GM20431 (cell line): Measurements from ENCODE around the gene HPSE2.

Experiments used
- in situ Hi-C: fragments of 300-500 bp; cut with MseI, MboI; formaldehyde crosslinking; loops from one replicate; pipeline ENCODE4 v1.15.0; 2020; ENCODE audit warnings: low sequenced_read_pairs; ENCODE audit not compliant: unreplicated experiment

Gene HPSE2

GRCh38 chr10:98758463-98758862 is 477.2 kb downstream of the HPSE2 start:
- in situ Hi-C loops, result no loop called here

DNA sequence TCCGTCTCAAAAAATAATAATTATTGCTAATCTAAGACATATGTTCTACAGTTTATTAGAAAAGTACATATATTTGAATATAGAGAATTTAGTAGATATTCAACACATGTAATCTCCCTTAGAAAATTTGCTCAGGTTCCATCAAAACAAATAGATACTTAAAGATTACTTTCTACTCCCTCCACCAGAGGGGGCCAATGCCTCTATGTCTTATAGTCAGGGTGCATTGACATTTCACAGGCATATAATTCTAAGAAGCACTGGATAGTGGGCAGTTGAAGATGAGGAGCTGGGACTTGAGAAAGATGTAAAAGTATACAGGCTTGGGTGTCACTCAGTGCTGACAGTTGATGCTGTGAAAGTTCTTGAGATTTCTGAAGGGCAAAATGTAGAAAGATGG is 487.4 kb downstream of the HPSE2 start:
- in situ Hi-C loops, result no loop called here

DNA sequence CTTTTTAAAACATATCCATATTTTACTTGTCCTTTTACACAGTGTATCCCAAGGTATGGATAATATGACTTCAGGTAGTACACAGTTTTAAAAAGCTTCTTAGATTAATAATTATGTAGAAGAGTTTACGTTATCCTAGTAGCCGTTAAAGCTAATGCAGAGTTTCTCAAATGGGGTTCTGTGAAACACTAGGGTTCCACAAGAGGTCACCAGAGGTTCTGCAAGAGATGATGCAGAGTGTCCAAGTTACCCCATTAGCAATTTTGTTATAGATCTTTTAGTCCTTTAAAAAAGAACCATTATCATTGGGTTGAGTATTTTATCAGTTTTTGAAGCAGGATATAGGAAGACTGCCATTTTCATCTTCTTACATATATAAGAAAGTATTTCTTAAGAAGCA is 490.0 kb downstream of the HPSE2 start:
- in situ Hi-C loops, result no loop called here

- in situ Hi-C loops, result no loop called here
These were observed 515.1 kb downstream of the HPSE2 start for GRCh38 chr10:98720551-98720950.

DNA sequence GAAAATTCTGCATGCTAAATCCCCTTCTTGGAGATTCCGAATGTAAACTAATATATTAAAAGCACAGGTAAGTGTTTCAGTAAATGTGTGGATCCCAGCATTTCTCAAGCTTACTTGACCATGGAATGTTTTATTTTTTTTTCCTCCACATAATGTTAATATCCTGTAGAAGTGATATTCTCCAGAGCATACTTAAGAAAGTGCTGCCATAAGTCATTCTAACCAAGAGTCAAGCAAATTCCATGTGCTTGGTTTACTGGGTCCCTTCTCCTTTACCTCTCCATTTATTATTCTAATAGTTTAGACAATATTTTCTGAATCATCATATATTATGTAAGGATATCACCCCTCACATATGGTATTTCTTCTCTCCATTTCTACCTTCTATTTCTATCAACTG is 522.1 kb downstream of the HPSE2 start:
- in situ Hi-C loops, result no loop called here

DNA sequence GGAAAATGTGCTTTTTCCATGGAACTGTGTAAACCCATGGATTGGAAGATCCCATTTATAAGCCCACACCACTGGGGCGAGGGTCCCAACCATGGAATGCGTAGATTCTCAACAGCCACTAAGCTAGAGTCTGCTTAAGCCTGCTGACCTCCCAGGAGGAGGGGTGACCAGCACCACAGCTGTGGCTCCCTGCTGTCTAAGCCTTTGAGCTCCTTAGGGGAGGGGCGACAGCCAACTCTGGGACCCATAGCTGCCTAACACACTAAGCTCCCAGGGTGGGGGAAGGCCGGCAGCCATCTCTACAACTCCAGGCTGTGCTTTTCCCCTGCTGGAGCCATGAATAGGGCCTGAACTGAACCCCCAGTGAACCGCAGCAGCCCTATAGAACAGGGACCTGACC is 539.1 kb downstream of the HPSE2 start:
- in situ Hi-C loops, result no loop called here

- in situ Hi-C loops, result no loop called here
These were observed 540.8 kb downstream of the HPSE2 start for GRCh38 chr10:98694883-98695282.

DNA sequence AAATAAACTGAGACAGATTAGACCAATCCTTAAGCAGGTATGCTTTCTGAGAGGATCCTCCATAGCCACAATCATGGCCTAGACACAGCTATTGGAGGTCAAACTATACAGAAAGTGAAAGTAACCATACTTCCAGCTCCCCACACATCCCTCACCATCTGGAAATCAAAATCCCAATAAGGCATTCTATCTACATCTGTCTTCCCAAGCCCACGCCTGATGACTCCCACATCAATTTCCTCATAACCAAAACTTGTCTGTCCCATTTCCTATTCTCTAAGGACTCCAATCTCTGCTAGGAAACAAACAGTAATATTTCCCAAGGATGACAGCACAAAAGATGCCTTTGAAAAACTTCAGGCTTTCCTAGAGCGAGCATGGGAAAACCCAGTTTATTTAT is 541.6 kb downstream of the HPSE2 start:
- in situ Hi-C loops, result no loop called here

- in situ Hi-C loops, result no loop called here
These were observed 548.0 kb downstream of the HPSE2 start for GRCh38 chr10:98687685-98688084.

- in situ Hi-C loops, result no loop called here
These were observed 551.4 kb downstream of the HPSE2 start for GRCh38 chr10:98684019-98684899.

GRCh38 chr10:98676895-98677294 is 558.8 kb downstream of the HPSE2 start:
- in situ Hi-C loops, result no loop called here

DNA sequence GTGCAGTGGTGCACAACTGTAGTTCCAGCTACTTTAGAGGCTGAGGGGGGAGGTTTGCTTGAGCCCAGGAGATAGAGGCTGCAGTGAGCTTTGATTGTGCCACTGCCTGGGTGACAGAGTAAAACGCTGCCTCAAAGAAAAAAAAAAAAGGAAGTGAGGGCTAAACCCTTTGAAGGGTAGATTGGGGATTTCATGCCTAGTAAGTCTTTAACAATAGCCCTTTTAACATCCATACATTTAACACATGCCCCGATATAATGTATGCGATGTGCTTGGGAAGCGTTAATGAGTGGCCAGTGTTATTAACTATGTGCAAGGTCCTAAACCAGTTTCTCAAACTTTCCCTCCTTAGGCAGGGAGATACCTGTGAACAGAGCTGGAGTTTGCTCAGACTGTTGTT is 559.8 kb downstream of the HPSE2 start:
- in situ Hi-C loops, result no loop called here

GRCh38 chr10:98673171-98673782 is 562.4 kb downstream of the HPSE2 start:
- in situ Hi-C loops, result no loop called here

DNA sequence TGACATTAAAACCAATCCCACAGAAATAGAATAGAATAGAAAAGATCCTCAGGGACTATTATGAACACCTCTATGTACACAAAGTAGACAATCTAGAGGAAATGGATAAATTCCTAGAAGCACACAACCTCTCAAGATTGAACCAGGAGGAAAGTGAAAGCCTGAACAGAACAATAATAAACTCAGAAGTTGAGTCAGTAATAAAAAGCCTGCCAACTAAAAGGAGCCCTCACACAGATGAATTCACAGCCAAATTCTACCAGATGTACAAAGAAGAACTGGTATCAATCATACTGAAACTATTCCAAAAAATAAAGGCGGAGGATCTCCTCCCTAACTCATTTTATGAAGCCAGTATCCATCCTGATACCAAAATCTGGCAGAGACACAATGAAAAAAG is 568.6 kb downstream of the HPSE2 start:
- in situ Hi-C loops, result loop anchor here (10.0 kb wide), 1 partner anchor 202 kb away; no protein-coding TSS in a partner anchor

- in situ Hi-C loops, result loop anchor here (10.0 kb wide), 1 partner anchor 201 kb away; no protein-coding TSS in a partner anchor
These were observed 569.4 kb downstream of the HPSE2 start for GRCh38 chr10:98666276-98666675.

DNA sequence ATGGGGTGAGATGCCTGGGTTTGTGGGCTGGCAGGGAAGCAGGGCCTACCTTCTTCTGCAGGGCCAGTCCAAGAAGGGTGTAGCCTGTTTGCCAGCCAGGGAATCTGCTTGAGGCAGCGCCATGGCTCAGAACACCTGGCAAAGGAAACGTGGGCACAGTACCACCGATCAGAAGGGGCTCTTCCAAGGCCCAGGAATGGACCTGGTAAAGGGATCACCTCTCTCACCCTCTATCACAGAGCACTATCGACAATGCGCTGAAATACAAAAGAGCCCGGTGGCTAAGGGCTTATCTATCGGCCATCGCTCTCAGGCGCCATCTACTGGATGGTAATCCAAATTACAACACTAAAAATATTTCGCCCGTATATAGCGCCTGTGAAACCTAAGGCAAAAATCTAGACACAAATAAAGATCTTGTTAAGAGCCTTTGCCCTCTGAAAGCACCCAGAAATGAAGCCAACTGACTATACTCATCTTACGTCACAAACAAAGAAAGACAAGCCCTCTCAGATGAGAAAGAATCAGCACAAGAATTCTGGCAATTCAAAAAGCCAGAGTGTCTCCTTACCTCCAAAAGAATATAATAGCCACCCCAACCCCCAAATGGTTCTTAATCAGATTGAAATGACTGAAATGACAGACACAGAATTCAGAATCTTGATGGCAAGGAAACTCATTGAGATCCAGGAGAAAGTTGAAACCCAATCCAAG is 571.2 kb downstream of the HPSE2 start:
- in situ Hi-C loops, result loop anchor here (10.0 kb wide), 1 partner anchor 200 kb away; no protein-coding TSS in a partner anchor

DNA sequence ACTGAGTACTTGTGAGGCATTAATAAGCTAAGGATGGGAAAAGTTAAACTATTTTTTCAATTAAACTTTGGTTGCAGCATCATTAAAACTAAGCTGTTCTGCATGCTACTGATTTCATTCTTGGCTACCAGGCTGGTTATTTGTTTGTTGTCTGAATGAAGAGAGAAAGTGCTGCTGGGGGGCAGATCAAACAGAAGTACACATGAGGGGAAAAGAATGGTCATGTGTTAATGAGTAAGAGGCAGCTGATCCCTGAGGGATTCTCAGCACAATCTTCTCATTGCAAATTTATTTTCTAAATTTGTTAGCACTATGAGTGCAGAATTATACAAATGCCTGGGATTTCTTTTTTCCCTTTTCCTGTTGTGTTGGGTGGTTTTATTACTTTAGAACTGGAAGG is 575.7 kb downstream of the HPSE2 start:
- in situ Hi-C loops, result loop anchor here (10.0 kb wide), 1 partner anchor 195 kb away; no protein-coding TSS in a partner anchor

- in situ Hi-C loops, result no loop called here
These were observed 580.2 kb downstream of the HPSE2 start for GRCh38 chr10:98655492-98655891.

DNA sequence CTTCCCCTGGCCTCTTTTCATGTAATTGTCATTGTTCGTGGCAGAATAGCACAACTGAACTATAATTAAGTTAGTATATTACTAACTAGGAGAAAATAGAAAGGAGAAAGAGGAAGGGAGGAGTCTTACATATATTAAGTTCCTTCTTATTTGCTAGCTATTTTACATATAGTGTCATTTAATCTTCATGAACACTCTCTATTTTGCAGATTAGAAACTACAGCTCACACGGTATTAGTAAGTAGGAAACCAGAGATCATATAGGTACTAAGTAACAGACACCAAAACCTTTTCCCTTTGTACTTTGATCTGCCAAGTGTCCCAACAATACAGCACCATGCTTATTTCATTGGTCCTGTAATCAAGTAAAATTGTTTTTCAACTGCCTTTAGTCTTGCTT is 586.5 kb downstream of the HPSE2 start:
- in situ Hi-C loops, result no loop called here

DNA sequence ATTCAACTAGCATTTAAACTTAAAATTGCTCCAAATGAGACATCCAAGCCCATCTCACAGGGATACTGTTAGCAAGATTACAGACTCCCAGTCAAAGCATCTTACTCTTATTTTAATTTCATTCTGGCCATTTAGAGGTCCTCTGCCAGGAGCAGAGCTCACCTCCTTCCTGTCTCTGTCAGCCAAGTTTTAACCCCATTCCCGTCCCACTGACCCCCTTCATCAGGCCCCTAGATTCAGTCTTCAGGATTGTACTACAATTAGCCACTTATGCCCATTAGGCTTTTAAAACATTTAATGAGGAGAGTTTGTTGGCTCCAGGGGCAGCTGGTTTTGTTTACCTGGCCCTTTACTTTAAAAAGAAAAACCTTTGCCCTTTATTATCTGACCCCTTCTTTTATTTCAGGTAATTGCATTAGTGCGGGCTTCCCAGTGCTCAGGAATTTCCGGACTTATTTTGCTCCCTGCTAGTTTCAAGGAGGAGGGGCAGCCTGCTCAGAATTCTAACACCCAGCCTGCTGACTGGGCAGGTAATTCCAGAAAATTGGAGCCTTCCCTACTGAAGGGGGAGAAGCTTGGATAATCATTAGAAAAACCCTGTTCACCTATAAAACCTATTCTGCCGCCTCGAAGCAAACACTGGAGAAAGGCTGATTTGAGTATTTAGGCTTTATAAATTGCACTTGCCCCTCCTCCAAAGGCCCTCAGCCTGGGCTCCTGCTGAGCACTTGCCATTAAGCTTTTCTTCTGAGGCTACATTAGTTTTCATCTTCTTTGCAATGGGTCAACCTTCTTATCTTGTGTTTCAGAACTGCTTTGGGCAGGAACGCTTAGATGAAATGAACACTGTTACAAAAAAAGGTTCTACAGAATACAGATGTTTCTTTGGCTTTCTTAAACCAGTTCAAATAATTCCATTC is 588.4 kb downstream of the HPSE2 start:
- in situ Hi-C loops, result no loop called here
